Limb (tissue), 2 donors: ENCODE results near the gene PLEKHG7.
A peak's percentile ranks its signal among the peaks of the same experiment; 100 is the strongest.

Experiments
- DNase-seq, 2 donors: peaks; one replicate each; pipeline ENCODE4 v3.0.0-alpha.2; 2016; ENCODE audit errors: extremely low spot score in 2 of 2

The PLEKHG7 gene

DNA sequence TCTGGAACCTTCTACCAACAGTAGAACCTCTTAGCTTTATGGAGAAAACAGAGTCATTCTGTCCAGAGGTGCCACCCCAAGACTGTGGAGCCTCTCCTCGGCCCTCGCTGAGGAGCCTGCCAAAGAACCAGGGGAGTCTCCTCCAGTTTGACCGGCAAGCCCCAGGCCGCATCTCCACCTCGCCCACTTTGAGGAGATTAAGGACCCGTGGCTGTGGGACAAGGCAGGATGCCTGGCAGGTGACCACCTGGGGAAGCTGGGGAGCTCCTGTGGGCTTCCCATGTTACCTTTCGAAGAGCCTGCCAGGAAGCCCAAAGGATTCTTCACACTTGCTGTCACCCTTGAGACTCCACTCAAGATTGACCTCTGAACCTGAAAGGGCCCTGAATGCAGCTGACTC is 3.8 kb downstream of the PLEKHG7 start:
- DNase-seq = no peak

DNA sequence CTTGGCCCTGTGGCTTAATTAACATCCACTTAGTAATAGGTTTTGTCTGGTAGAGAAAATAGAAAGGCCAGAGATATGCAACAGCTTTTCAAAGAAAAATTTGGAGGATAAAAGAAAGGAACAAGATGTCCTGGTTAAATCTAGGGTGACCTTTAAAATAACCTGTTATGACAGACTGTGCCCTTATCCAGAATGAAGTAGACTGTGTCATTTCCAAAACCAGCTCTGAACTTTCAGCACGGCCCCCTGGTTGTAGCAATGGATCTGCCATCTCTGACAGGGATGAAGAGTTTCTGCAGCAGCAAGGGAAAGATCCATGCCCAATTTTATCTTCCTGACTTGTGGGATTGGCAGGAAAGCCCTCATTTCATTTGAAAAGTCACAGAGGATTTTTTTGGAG is 5.1 kb downstream of the PLEKHG7 start:
- no peak for DNase-seq

DNA sequence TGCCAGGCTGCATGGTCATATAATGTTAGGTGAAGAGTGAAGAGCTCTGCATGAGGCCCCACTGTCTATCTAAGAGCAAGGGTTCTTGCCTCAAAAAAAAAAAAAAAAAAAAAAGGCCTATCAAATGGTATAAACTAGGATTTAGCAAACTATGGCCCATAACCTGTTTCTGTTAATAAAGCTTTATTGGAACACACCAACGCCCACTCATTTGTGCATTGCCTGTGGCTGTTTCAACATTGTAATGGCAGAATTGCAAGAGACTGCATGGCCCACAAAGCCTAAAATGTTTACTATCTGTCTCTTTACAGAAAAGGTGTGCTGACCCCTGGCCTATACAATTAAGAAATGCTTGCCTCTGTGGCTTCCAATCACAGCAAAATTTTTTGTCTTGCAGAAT is 12.8 kb downstream of the PLEKHG7 start:
- no peak for DNase-seq

DNA sequence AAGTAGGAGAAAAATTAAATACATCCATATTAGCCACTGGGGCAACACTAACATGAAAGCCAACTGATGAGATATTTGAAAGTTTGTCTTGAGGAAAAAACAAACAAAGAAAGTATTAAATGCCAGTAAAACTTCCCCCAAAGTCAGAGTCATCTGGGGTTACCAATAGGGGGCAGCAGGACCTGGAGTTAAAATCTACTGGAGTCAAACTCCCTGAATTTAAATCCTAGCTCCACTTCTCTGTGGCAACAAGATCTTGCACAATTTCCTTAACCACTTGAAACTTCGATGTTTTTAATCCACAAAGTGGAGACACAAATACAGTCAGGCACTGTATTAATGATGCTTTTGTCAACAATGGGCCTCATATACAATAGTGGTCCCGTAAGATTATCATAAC is 14.4 kb downstream of the PLEKHG7 start:
- DNase-seq = no peak

DNA sequence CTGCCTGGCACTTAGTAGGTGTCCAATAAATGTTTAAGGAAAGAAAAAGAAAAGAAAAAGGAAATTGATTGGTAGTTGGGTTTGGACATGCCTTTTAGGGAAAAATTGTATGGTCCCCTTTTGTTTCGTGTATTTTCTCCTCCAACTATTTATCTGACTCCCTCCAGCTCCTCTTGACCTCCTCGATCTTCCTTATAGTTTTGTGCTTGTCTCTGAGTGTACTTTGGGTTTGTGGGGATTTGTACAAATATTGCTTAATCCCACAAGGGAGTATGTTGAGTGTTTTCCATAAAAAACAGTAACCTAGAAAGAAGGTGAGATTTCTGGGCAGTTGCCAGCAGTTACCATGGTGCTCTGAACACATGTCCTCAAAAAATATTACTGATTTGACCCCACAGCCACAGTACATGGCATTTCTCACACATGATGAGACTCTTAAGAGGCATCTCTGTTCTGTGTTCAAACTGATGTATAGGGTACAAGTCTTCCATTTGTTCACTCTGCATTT is 15.7 kb downstream of the PLEKHG7 start:
- no peak for DNase-seq

DNA sequence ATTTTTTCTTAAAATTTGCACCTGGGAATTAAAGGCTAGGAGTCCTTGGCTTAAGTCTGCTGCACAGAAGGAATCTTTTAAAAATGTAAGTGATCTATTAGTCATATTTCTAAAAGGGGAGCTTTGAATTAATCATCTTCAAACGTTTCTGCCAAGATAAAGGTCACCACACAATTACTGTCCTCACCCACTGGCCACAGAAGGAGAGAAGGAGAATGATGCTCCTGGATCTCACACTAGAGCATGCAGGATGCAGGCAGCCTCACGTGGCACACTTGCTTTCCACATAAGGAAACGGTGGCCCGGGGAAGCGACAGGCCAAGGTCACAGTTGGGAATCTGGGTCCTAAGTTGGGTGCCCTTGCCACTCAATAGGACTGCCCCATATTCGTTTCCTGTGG is 16.9 kb downstream of the PLEKHG7 start:
- no peak for DNase-seq

DNA sequence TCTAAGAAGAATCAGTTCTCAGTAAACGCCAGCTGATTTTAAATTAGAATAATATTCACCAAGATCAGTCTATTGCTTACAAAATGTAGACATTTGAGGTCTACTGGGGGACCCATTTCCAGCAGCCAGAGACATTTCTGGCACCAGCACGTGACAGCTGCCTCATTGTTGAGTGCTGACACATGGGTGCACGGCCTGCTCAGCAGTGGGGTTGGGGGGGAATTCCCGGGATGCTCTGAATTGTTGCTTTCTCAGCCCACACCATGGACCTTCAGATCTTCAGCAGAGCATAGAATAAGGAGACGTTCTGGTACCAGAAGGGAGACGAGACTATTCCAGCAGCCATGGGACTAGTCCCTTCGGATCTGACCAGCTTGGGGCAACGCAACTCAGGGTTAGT is 18.3 kb downstream of the PLEKHG7 start:
- no peak for DNase-seq

DNA sequence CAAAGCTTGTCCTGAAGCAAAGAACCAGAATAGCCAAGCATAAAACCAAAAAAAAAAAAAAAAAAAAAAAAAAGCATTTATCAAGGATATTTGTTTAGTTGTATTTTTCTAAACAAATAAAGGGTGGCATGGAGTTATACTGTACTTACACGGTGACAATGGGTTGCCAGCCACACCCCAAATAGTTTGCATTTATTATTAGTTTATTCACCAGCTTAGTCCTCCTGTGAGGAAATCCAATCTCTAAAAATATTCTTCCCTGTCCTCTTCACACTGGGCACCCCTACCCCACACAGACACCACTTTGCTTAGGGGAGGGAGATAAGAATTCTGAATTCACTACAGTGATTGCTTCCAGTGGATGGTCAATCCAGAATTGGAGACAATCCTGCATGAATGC is 18.9 kb downstream of the PLEKHG7 start:
- no peak for DNase-seq

DNA sequence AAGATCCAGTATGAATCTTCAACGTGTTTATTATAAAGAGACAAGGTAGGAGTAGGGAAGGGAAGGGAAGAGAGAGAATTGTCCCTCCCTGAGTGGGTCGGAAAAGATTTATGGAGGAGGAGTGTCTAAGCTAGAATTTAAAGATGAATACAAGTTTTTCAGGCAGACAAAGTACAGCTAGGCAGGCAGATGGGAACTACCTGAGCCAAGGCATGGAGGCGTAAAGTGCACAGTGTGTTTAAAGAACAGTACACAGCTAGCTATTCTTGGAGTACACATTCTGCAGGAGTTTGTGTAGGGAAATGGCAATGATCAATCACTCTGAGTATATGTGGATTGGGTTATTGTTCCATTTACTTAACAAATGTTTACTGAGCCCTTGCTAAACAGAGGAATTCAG is 20.1 kb downstream of the PLEKHG7 start:
- no peak for DNase-seq

DNA sequence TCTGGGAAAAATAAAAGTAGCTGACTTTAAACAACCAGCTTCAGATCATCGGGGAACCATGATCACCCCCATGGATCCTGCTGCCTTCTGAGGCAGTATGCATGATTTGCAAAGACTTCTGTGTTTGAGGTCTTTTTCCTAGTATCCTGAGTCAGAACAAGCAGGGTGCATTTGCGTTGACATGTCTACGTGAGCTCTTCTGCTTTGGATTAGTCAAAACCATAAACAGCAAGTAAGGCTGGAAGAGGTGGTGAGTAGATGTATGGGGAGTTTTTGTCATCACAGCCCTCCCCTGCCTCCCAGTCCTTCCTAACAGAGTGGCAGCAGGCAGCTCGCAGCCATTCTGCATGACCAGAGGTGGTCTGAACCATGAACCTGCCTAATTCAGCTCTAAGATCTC is 24.1 kb downstream of the PLEKHG7 start:
- DNase-seq = no peak

DNA sequence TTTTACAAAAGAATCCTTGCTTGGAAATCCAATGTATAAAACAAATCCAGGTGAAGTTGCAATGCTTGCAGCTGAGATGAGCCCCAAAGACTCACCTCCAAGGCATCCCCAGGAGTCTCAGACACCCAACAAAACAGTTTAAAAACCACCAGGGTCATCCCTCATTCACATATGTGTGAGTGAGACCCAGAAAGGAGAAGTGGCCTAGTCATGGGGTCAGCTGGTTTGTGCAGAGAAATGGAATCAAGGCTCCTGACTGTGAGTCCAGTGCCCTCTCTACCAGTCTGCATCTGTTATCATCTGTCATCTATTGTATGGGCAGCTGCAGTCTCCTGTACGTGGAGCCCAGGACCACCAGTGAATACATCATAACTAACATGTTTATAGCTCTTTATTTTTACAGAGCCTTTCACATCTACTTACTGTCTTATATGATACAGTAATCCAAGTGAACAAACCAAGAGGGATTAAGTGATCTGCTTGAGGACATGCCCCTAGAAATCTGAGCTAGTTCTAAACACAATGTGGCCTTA is 27.1 kb downstream of the PLEKHG7 start:
- DNase-seq = no peak

DNA sequence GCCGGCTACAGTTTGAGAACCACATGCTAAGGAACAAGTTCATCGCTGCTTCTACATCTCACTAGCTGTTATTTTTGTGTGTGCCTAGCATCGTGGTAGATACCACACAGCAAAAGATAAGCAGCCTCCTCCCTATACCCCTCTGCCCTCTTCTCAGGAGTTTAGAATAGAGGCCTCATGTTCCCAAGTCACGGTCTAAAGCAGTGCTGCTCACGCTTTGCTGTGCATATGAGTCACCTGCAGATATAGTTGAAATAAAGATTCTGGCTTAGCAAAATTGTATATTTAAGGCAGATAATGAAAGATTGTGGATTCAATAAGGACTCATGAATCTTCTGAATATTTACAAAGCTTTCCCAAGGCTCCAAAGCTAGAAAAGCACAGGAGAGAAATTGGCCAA is 28.0 kb downstream of the PLEKHG7 start:
- DNase-seq = no peak

DNA sequence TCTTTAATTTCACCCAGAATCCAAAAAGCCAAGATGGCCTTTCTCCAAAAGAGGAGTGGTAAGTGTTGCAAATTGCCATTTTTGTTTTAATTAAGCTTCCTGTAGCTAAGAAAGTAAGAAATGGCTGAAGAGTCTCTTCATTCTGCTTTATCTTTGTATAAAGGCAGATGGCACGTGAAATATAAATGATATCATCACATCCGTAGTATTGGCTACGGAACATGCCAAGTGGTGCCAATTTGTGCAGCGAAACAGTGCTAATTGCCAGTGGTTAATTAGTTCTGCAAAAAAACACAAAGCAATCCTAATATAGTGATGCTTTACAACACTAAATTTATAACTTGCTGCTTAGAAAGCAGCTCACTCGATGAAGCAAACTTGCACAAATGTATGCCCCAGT is 29.4 kb downstream of the PLEKHG7 start:
- no peak for DNase-seq

DNA sequence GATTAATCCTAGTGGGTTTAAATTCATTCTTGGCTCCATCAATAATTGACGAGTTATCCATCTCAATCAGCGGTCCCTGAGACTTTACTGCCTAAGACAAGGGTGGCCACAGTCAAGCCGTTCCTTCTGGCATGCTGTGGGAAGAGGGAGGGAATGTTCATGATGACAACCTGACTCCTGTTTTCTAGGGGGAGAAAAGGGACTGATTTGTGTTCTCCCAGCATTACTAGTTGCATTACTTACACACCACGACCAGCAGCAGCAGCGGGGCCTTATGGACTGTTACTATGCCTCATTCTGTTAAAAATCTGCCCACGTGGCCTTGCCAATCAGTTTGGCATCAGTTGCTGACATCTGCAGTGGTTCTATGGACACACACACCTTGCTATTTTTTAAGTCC is 29.9 kb downstream of the PLEKHG7 start:
- DNase-seq = no peak

DNA sequence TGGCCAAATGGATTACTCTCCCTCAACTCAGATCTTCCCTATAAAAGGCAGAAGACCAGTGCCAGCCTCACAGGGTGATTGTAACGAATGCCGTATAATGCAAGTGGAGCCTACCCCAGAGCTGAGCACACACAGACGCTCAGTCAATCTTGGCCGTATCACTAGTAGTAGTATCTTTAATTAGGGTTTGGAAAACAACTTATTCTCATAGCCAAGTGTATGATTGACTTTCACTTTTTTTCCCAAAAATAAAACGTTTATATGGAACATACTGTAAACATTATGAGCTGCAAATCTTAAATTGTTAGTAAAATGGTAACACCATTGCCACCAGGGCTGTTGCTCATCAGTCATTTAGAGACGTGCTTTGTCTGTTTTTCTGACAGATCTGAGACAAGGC is 30.4 kb downstream of the PLEKHG7 start:
- no peak for DNase-seq

DNA sequence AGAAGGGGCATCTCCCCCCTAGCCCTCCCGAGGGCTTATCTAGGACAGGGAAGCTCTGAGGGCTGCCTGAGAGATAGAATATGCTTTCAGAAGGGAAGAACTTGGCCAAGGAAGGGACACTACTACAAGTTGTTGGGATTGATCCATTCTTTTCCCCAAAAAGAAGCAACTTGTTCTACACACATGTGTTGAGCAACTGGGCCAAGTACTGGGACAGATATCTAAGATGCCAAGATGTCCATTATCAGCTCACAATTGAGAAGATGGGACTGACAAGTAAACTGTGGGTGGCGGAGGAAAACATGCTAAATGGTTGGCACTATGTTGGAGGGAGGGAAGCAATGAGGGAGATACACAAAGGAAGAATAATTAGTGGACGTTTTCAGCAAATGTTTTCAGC is 30.9 kb downstream of the PLEKHG7 start:
- DNase-seq = no peak

DNA sequence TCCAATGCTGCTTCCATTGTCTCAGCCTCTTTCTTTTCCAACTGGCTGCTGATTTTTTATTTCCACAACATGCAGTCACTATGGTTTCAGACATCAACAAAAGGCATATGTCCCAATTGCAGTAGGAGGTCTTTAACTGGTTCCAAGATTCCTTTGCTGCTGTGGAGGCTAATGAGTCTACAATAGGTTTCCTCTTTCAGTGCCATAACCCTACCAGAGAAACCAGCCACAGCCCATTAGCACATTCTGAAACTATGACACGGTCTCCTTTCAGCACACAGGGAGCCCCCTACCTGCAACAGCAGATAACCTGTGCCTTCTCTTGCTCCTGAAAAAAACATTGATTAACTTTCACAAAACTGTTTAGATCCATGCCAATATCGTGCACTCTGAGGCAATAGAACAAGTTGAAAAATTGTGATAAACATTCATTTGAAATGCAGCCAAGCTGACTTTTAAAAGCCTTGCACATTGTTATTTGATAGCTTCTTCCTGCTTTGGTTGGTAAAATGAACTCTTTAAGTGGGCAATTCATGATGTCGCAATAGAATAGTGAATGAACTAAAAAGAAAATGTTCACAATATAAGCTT is 32.4 kb downstream of the PLEKHG7 start:
- DNase-seq = peak in 1 of 2 donors; percentile 54

DNA sequence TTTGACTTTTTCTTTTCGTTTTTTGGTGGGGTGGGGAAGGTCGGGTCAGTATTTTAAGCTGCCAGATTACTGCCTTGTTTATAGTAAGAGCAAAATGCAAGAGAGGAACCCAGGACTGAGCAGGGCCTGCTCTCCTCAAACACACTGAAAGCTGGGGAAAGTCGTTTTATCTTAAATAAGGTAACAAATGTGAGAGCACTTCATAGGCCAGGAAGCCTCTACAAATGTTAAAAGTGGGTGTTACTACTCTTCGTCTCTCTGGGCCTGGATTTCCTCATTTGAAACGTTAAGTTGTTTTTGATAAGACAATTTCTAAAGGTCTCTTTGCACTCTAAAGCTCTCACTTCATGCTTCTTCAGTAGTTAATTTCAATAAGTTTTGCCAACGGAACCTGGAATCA is 33.8 kb downstream of the PLEKHG7 start:
- no peak for DNase-seq

DNA sequence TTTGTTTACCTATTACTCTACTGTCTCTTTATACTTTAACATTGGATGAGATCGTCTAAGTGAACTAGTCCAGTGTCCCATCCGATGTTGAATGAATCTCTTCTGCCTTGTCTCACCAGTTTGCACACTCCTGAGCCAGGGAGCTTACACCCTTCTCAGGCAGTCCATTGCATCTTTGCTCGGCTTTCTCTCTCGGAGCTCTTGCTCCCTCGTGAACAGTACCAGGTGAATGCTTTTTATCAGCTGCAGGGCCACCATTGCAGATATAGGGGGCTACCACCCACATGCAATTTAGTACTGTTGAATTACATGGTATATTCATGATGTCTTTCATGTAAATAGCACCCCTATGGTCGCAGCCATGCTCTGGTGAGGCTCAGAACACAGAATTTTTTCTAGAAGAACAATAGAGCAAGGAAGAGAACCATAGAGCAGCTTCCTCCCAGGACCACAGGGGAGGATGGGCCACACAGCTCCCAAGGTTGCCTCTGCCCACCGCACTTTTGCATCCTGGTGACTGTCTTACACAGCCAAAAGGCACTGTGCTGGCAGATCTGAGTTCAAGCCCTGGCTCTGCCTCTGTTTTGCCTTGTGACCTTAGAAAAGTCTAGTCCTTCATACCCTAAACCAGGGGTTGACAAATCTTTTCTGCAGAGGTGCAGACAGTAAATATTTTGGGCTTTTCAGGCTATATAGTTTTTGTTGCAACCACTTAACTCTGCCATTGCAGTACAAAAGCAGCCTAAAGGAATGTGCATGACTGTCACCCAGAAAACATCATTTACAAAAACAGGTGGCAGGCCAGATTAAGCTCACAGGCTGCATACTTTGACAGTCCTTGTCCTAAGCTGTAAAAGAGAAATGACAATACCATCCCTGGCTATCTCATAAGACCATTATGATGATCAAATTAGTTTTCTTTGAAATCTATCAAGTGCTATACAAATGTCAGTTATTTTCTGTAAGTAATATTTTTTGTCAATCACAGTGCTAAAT is 35.4 kb downstream of the PLEKHG7 start:
- DNase-seq = no peak

DNA sequence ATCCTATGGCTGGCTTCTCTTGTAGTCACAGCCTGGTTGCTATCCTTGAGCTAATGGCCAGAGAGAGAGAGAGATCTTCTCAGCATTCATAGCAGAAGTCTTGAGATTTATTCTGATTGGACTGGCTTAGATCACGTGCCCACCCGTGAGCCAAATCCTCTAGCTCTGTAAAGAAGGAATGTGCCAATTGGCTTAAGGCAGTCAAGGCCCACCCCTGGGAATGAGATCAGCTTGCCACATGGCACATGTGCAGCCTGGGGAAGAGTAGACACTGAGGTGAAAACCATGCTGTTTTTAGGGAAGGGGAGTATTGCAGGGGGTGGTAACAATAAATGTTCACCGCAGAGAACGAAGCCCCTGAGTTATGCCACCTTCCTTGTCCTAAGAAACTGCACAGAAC is 36.3 kb downstream of the PLEKHG7 start:
- no peak for DNase-seq

DNA sequence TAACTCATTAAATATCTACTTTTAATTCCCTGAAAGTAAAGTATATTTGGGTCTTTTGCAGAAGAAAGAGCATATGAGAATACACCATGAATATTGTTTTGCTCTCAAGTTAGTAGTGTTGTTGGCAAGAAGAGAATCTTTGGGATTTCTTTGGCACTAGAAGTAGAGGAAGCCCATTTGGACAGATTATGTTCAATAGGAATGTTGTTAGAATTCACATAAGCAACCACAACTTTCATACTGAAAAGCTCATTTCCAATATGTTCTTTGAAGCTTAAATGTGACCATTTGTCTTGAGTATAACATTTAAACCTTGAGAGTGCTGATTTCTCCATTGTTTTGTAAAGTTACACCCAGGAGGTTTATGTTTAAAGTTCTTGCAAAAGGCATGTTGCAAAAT is 37.6 kb downstream of the PLEKHG7 start:
- DNase-seq = no peak

DNA sequence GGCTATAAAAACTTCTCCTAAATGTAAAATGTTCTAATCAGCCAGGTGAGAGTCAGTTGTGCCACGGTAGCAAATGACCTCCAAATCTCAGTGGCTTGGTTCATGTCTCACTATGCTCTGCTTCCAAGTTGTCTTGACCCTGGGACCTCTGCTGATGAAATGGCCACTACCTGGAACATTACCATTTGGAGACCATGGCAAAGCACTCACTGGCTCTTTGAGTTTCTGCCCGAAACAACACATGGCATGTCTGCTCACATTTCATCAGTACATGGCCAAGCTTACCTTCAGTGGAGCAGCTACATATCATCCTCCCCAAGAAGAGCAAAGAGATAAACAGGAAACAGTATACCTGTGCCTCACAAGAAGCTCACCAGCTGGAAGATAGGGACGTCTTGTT is 40.2 kb downstream of the PLEKHG7 start:
- no peak for DNase-seq
